CD14-positive monocyte (primary cell): ENCODE measurements around the gene FBN1. TPM values are rescaled to one million over a fixed set of nuclear protein-coding genes. Genes with fewer than 3 reads are reported as not detected.

Source experiments
- DNase-seq, 3 donors: peaks; one replicate each; pipeline ENCODE4 v3.0.0-alpha.2; 2011 to 2022
- H2AFZ ChIP-seq: 2 replicates; pipeline ENCODE4 v1.6.0; 2012; ENCODE audit warnings: mild to moderate bottlenecking, low read depth, low read length, inconsistent platforms; ENCODE audit not compliant: insufficient read depth, poor library complexity, severe bottlenecking
- H3K27ac ChIP-seq, 2 donors: 1 replicate in 1 of 2; 2 replicates in 1 of 2; pipeline ENCODE4 v1.5.1; 2012 to 2013; ENCODE audit warnings: low read length in 2 of 2, control low read depth in 1 of 2, inconsistent platforms in 1 of 2, low read depth in 1 of 2, mild to moderate bottlenecking in 1 of 2
- H3K27me3 ChIP-seq, 2 donors: one replicate each; pipeline versions ENCODE4 v1.6.0 to v1.6.1; 2011 to 2013; ENCODE audit warnings: low read length in 2 of 2; ENCODE audit not compliant: control insufficient read depth in 2 of 2, insufficient read depth in 2 of 2
- H3K36me3 ChIP-seq, 2 donors: replicated peaks in 1 of 2; 1 replicate in 1 of 2; 2 replicates in 1 of 2; pipeline versions ENCODE4 v1.5.1 to v1.6.1; 2012 to 2013; ENCODE audit warnings: low read length in 2 of 2, control low read depth in 1 of 2, inconsistent platforms in 1 of 2, mild to moderate bottlenecking in 1 of 2; ENCODE audit not compliant: insufficient read depth in 2 of 2, control insufficient read depth in 1 of 2
- H3K4me1 ChIP-seq, 2 donors: 1 replicate in 1 of 2; 2 replicates in 1 of 2; pipeline versions ENCODE4 v1.5.1 to v1.6.1; 2012 to 2013; ENCODE audit warnings: low read length in 2 of 2, control low read depth in 1 of 2, inconsistent platforms in 1 of 2, mild to moderate bottlenecking in 1 of 2, moderate library complexity in 1 of 2; ENCODE audit not compliant: insufficient read depth in 2 of 2, control insufficient read depth in 1 of 2
- H3K4me2 ChIP-seq: replicated peaks from 2 replicates; pipeline ENCODE3; 2012; ENCODE audit warnings: low read length, moderate library complexity, mild to moderate bottlenecking; ENCODE audit not compliant: poor library complexity, severe bottlenecking; ENCODE audit errors: extremely low read depth
- H3K4me3 ChIP-seq, 3 experiments: fragments of 200-600 bp in 1 of 3; sonication (generic) in 1 of 3; replicated peaks in 1 of 3; 1 replicate in 2 of 3; 2 replicates in 1 of 3; pipeline ENCODE4 v1.5.1; 2011 to 2013; ENCODE audit warnings: low read length in 3 of 3, mild to moderate bottlenecking in 3 of 3, control low read depth in 2 of 3, low read depth in 2 of 3, inconsistent platforms in 1 of 3, moderate library complexity in 1 of 3
- H3K79me2 ChIP-seq: 2 replicates; pipeline ENCODE4 v1.6.0; 2012; ENCODE audit warnings: mild to moderate bottlenecking, control low read depth, inconsistent platforms, low read length, moderate library complexity; ENCODE audit not compliant: insufficient read depth
- H3K9ac ChIP-seq: 2 replicates; pipeline ENCODE4 v1.6.0; 2017; ENCODE audit warnings: low read length, mild to moderate bottlenecking; ENCODE audit not compliant: insufficient read depth, poor library complexity, severe bottlenecking
- H3K9me3 ChIP-seq, 2 donors: replicated peaks in 1 of 2; 1 replicate in 1 of 2; 2 replicates in 1 of 2; pipeline versions ENCODE4 v1.5.1 to v1.6.1; 2012 to 2013; ENCODE audit warnings: low read length in 2 of 2, control low read depth in 1 of 2; ENCODE audit not compliant: control insufficient read depth in 1 of 2, insufficient read depth in 1 of 2
- H4K20me1 ChIP-seq: 2 replicates; pipeline ENCODE4 v1.6.0; 2012; ENCODE audit warnings: mild to moderate bottlenecking, low read length, control low read depth, moderate library complexity; ENCODE audit not compliant: insufficient read depth
- H3K27ac Mint-ChIP-seq, 7 donors: one replicate each; pipeline ENCODE4 v1.8.0; 2020; ENCODE audit warnings: mild to moderate bottlenecking in 7 of 7, mixed read lengths in 7 of 7, moderate library complexity in 6 of 7, inconsistent platforms in 2 of 7
- H3K27me3 Mint-ChIP-seq, 3 donors: one replicate each; pipeline ENCODE4 v1.8.0; 2021 to 2022; ENCODE audit warnings: low read depth in 3 of 3, mild to moderate bottlenecking in 3 of 3, mixed read lengths in 3 of 3, moderate library complexity in 3 of 3, inconsistent platforms in 1 of 3
- H3K36me3 Mint-ChIP-seq, 2 donors: one replicate each; pipeline ENCODE4 v1.8.0; 2020; ENCODE audit warnings: mixed read lengths in 2 of 2, inconsistent platforms in 1 of 2, mild to moderate bottlenecking in 1 of 2
- H3K4me1 Mint-ChIP-seq: one replicate; pipeline ENCODE4 v1.8.0; 2020; ENCODE audit warnings: mild to moderate bottlenecking, mixed read lengths
- H3K4me3 Mint-ChIP-seq, 2 donors: one replicate each; pipeline ENCODE4 v1.8.0; 2020; ENCODE audit warnings: mild to moderate bottlenecking in 2 of 2, mixed read lengths in 2 of 2, moderate library complexity in 1 of 2
- H3K9me3 Mint-ChIP-seq, 7 donors: one replicate each; pipeline ENCODE4 v1.8.0; 2020 to 2022; ENCODE audit warnings: mixed read lengths in 7 of 7, mild to moderate bottlenecking in 6 of 7, moderate library complexity in 6 of 7, inconsistent platforms in 2 of 7
- WGBS: methylation state at CpG from one replicate; pipeline ENCODE4 v1.1.5; 2013; ENCODE audit warnings: missing lambda C conversion rate; ENCODE audit not compliant: insufficient coverage; 5-methylcytosine and 5-hydroxymethylcytosine counted together
- intact Hi-C, 2 donors: fragments of 100-400 bp; cut with micrococcal nuclease; formaldehyde crosslinking; loops; one replicate each; pipeline versions ENCODE4 v1.15.0 to v1.15.1; 2023
- polyA plus RNA-seq, 3 donors: library from polyadenylated mRNA; depleted of rRNA in 1 of 3; unstranded in 2 of 3; stranded (reverse) in 1 of 3; fragments of 300-500 nt in 2 of 3; fragments of >200 nt in 1 of 3; fragmentation: Illumina TruSeq in 2 of 3; gene quantifications; 1 replicate in 2 of 3; 2 replicates in 1 of 3; pipeline ENCODE4 v1.2.3, GENCODE V29; 2012 to 2021
- TF ChIP-seq, protein P1 (sequence below): fragments of 200-600 bp; IDR thresholded peaks from one replicate; pipeline ENCODE4 v1.8.0; 2022; ENCODE audit warnings: antibody characterized with exemption, mild to moderate bottlenecking

Gene FBN1
- polyA plus RNA-seq, 3 donors, result 0.29 TPM; not detected in 2

DNA sequence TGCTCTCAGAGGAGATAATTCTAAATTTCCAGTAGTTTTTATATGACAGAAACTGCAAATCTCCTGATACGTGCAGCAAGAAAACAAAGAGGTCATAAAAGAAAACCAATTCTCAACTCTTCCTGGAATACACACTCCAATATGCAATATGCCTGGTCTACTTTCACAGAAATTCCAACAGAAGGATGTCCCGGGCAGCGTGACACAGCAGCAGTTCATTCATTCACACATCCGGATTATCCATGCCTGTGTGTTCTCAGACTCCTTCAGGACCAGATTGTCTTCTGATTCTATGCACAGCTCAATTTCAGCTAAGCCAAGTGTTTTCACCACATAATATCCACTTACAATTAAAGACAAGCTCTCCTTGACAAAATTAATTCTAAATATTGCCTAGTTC lies 64.3 kb downstream of the FBN1 start:
- TF ChIP-seq, protein P1, sequence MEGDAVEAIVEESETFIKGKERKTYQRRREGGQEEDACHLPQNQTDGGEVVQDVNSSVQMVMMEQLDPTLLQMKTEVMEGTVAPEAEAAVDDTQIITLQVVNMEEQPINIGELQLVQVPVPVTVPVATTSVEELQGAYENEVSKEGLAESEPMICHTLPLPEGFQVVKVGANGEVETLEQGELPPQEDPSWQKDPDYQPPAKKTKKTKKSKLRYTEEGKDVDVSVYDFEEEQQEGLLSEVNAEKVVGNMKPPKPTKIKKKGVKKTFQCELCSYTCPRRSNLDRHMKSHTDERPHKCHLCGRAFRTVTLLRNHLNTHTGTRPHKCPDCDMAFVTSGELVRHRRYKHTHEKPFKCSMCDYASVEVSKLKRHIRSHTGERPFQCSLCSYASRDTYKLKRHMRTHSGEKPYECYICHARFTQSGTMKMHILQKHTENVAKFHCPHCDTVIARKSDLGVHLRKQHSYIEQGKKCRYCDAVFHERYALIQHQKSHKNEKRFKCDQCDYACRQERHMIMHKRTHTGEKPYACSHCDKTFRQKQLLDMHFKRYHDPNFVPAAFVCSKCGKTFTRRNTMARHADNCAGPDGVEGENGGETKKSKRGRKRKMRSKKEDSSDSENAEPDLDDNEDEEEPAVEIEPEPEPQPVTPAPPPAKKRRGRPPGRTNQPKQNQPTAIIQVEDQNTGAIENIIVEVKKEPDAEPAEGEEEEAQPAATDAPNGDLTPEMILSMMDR, result no peak
- Histone ChIP-seq H2AFZ (no peak overlapping the region), H3K4me3 (no peak overlapping the region), H3K27ac (no peak overlapping the region), H3K4me1 (no peaks in the 10 kb centered on the region), H3K9ac (no peak overlapping the region), H3K36me3 (no peaks in the 10 kb centered on the region), H3K27me3 (no peaks in the 10 kb centered on the region), H3K79me2 (no peaks in the 10 kb centered on the region), H3K4me2 (no peak overlapping the region), H3K9me3 (no peaks in the 10 kb centered on the region), H4K20me1 (no peaks in the 10 kb centered on the region)
- Mint-ChIP-seq H3K27ac (no peak overlapping the region), H3K36me3 (no peaks in the 10 kb centered on the region), H3K9me3 (peaks cover 0 to 2% (median 0%) of the 10 kb centered on the region in 7 donors), H3K4me1 (peaks cover 8% of the 10 kb centered on the region), H3K4me3 (no peak overlapping the region), H3K27me3 (no peaks in the 10 kb centered on the region)
- 94% methylated on average over 4 of the region's 4 CpGs for WGBS
- intact Hi-C loops, result no loop called here
- no peak for DNase-seq

DNA sequence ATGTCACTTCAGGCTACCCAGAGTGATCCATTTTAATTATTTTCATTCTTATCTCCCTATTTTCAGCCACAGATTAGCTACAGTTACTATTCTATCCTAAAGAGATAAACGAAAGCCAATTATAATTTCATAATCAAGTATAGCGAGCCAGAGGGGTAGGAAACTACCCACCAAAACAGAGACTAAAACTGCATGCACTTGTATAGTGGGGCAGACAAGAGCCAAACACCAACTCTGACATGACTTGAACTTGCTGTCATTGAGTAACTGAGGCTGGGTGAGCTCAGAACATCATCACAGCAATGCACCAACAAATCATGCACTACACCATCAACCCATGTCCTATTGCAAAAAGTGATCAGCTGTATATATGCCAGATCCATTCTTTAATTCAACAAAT lies 64.8 kb downstream of the FBN1 start:
- Histone ChIP-seq H3K9me3 (no peaks in the 10 kb centered on the region), H3K36me3 (no peaks in the 10 kb centered on the region), H2AFZ (no peak overlapping the region), H3K9ac (no peak overlapping the region), H3K79me2 (no peaks in the 10 kb centered on the region), H3K4me1 (no peaks in the 10 kb centered on the region), H3K4me2 (no peak overlapping the region), H3K27me3 (no peaks in the 10 kb centered on the region), H4K20me1 (no peaks in the 10 kb centered on the region), H3K4me3 (no peak overlapping the region), H3K27ac (no peak overlapping the region)
- Mint-ChIP-seq H3K27me3 (no peaks in the 10 kb centered on the region), H3K27ac (no peak overlapping the region), H3K4me3 (no peak overlapping the region), H3K4me1 (peaks cover 8% of the 10 kb centered on the region), H3K9me3 (peaks cover 0 to 2% (median 0%) of the 10 kb centered on the region in 7 donors), H3K36me3 (no peaks in the 10 kb centered on the region)
- 100% methylated on average over 2 of the region's 2 CpGs for WGBS
- intact Hi-C loops, result no loop called here
- no peak for DNase-seq
- TF ChIP-seq, protein P1, result no peak
